ENCODE results near the gene MAP4K3.
"Not testable (repeated sequence)": the region's sequence is repeated elsewhere in the genome, so short reads cannot be mapped to it uniquely, and the experiment has no call there.

Gene MAP4K3

GRCh38 chr2:39244963-39245625 is 192.0 kb downstream of the MAP4K3 start:
- FAIRE-seq; DNase-seq (ENCODE audit: low spot score): not testable (repeated sequence)

GRCh38 chr2:39244241-39244862 is 192.7 kb downstream of the MAP4K3 start:
- not testable (repeated sequence) for FAIRE-seq; DNase-seq (ENCODE audit: low spot score)

- DNase-seq (ENCODE audit: low spot score) = no peak
- no peak for FAIRE-seq
These were observed 193.5 kb downstream of the MAP4K3 start, which contains the start of gene CDKL4 for GRCh38 chr2:39243469-39244123. TSS of gene CDKL4 (minus strand) at chr2:39243970.

GRCh38 chr2:39241588-39241987 is 195.5 kb downstream of the MAP4K3 start:
- FAIRE-seq = no peak
- no peak for DNase-seq (ENCODE audit: low spot score)

GRCh38 chr2:39240758-39241157 is 196.3 kb downstream of the MAP4K3 start:
- DNase-seq (ENCODE audit: low spot score) (no peak), FAIRE-seq (no peak)

- DNase-seq (ENCODE audit: low spot score) (no peak), FAIRE-seq (no peak)
These were observed 202.3 kb downstream of the MAP4K3 start for GRCh38 chr2:39234754-39235153.

DNA sequence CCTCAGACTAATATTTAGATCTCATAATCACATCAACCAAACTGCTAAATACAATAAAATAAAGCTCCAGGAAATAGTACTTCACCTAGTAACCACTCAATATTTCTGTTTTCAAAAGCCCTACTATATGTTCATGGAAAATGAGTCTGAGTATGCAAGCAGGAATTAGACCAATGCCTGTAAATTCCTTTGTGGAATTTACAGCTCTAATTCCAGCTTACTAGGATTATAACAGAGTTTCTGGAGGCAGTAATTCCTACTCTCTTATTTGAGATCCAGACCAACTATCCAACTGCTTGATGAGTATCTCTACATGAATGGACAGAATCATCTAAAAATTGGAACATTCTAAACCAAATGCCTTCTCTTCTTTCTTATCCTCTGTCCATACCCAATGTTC is 204.9 kb downstream of the MAP4K3 start:
- FAIRE-seq = no peak
- DNase-seq (ENCODE audit: low spot score) = no peak

DNA sequence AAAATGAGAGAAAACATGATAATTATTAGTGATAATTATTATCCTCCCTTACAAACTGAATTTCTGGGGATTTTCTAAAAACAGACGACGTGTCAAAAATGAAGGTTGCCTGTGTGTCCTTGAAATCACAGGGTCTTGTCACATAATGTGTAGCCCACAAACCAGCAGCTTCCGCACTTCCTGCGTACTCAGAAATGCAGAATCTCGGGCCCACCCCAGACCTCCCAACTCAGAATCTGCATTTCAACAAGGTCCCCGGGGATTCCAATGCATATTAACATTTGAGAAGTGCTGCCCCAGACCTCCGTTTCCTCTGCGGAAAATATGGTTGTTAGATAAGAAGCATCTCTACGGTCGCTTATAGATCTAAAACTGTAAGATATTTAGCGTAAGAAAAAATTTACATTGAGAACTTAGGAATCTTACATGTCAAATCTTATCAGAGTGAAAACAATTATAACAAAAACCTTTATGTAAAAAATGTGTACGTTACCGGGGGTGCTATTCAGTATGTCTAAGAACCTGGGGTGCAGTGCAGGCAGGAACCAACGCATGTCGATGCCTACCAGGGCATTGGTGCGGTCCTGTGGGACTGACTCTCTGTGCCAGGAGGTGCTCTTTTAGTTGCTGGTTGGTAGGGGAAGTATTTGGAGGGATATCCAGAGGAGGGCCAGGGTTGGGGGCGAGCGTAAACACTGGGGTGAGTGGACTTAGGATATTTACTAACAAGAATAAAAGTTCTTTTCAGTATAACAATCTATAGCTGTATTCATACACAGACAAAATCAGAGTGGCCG is 208.5 kb downstream of the MAP4K3 start:
- DNase-seq (ENCODE audit: low spot score) (no peak), FAIRE-seq (no peak)

GRCh38 chr2:39227628-39228412 is 209.3 kb downstream of the MAP4K3 start:
- DNase-seq (ENCODE audit: low spot score) (peak; percentile 43), FAIRE-seq (peak; percentile 62)

GRCh38 chr2:39225567-39225966 is 211.5 kb downstream of the MAP4K3 start:
- FAIRE-seq (no peak), DNase-seq (ENCODE audit: low spot score) (no peak)

GRCh38 chr2:39223909-39224308 is 213.2 kb downstream of the MAP4K3 start:
- DNase-seq (ENCODE audit: low spot score) = no peak
- FAIRE-seq = no peak

DNA sequence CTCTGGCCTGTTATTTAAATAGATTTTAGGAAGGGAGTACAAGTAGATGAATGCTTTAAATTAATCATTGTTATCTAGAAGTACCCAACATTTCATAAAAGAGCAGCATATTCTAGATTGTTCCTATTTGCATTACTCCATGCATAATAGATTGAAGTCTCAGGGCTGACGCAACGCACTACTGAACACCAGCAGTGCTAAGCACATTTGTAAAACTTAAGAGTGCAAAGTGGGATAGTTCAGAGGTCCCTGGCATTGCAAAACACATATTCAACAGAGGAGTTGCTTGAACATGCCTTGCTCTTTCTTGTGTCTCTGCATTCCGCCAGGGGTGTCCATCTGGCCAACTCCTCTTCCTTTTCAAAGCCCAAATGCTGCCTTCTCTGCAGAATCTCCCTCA is 215.6 kb downstream of the MAP4K3 start:
- FAIRE-seq (no peak), DNase-seq (ENCODE audit: low spot score) (no peak)

DNA sequence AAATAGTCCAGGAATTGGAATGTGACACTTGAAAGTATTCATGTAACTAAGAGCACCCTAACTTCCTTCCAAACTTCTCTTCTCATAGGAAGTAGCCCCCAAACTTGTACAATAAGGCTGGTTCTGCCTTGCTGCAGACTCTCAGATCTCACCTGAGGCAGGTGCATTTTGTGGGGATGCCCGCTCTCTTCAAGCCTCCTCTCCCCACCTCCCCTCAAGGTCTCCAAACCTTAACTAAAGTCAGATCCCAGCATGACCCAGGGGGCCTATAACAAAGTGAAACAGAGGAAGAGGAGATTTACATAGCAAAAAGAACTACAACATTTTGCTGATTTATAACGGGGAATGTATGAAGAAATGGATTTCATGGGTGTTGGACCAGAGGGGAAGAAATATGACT is 216.9 kb downstream of the MAP4K3 start:
- no peak for FAIRE-seq

GRCh38 chr2:39218391-39218790 is 218.7 kb downstream of the MAP4K3 start:
- FAIRE-seq (no peak), DNase-seq (ENCODE audit: low spot score) (no peak)

More for the DNA sequence above, 216.9 kb downstream of the MAP4K3 start:
- no peak for DNase-seq (ENCODE audit: low spot score)

DNA sequence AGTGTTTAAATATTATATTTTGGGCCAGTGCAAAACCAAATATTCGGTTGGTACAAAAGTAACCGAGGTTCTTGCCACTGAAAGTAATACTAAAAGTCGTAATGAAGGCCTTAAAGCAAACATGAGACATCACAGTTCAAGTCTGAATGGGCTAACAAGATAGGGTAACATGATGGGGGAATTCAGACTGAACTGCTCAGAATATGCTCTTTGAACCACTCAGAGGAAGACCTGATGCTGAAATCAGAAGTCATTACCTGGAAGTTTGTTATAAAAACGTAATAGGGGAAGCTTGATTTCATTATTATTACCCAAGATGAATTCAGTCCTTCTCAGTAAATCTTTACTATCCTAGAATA is 219.9 kb downstream of the MAP4K3 start:
- FAIRE-seq (no peak), DNase-seq (ENCODE audit: low spot score) (no peak)

DNA sequence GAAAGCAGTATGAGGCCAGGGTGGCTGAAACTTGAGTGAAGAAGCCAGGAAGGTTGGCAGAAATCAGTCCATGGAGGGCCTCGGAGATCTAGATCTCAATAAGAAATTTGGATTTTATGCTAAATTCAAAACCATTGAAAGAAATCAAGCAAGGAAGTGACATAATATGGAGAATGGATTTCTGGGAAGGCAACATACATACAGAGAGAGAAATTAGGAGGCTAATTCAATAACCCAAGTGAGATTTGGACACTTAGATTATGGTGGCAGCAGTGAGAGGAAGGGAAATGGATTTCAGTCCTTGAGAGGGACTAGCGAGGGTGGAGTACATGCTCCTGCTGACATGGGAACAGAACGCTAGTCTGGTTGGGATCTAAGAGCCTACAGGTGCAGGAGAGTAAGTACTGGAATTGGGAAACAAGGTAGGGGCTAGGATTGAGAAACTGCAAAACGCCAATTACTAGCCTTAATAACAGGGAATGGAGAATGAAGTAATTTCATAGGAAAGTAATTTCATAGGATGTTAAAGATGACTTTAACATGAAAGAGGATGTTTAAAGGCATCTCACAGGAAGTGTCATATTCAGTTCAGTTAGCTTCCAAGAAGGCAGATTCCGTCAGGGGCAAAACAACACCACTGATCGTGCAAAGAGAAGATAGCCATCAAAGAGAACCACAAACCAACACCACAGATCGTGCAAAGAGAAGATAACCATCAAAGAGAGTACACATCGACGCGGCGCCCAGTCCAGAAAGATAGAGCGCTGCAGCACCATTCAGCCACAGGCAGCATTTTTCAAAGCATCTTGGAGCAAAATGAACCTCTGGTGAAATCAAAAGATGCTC is 220.5 kb downstream of the MAP4K3 start:
- no peak for FAIRE-seq

DNA sequence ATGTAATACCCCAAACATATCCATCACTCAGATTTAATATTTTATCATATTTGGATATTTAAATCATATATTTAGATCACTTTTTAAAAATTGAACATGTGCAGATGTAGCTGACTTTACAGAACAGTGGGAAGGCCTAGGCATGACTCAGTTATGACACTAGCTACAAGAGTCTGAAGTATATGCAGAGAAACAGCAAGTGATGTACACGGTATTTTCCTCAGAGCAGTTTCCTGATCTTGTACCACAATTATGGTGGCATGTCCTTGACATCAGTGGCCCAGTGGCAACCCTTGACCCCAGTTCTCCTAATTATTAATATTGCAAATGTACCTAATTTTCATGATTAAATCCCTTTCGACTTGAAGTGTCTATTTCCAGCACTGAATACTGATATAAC is 221.5 kb downstream of the MAP4K3 start:
- DNase-seq (ENCODE audit: low spot score) (no peak), FAIRE-seq (no peak)

More for the DNA sequence above, 220.5 kb downstream of the MAP4K3 start:
- DNase-seq (ENCODE audit: low spot score) = no peak

DNA sequence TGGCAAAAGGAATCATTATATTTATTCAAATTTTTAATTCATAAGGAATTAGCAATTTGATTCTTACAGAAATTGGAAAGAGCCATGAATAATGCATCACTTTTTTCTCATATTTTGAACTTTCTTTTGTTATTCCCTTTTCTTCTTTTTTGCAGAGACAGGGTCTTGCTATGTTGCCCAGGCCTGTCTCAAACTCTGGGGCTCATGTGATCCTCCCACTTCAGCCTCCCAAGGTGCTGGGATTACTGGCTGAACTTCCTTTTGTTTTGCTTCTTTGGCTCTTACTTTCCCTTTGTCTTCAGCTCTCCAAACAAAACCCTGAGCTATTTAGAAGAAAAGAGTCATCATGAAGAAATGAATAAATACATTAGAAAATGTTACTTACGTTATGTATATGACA is 224.1 kb downstream of the MAP4K3 start:
- DNase-seq (ENCODE audit: low spot score) (no peak), FAIRE-seq (no peak)

DNA sequence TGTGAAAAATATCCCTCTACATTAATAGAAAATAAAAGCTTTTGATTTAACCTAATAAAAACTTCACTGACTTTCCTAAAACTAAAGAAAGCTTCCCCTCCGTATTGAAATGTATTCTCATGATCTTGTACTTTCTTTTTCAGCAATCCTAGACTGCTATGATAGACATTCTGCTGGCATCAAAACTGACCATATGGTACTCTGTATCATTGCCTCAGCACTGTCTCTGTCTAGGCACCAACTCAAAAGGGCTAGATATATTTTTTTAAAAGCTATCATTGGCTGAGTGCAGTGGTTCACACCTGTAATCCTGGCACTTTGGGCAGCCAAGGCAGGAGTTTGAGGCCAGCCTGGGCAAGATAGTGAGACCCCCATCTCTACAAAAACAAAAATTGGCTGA is 226.2 kb downstream of the MAP4K3 start:
- no peak for FAIRE-seq
- no peak for DNase-seq (ENCODE audit: low spot score)

- FAIRE-seq (no peak), DNase-seq (ENCODE audit: low spot score) (no peak)
These were observed 233.7 kb downstream of the MAP4K3 start for GRCh38 chr2:39203382-39203781.
